ENCODE measurements around the gene CENPP.
"Not testable (repeated sequence)": the region's sequence is repeated elsewhere in the genome, so short reads cannot be mapped to it uniquely, and the experiment has no call there.

The CENPP gene

GRCh38 chr9:92405818-92406217 lies 80.1 kb downstream of the CENPP start:
- ChIA-PET POLR2A (ENCODE audit: low non-redundant PET) (no interaction called here), CTCF (interaction anchor here (0.7 kb wide), 1 partner anchor 19 kb away, joined by 4 read pairs; no protein-coding TSS in a partner anchor)
- H3K27ac ChIP-seq: no peak overlapping the region
- DNase-seq (ENCODE audit: low spot score): no peak
- TF ChIP-seq, protein P1, sequence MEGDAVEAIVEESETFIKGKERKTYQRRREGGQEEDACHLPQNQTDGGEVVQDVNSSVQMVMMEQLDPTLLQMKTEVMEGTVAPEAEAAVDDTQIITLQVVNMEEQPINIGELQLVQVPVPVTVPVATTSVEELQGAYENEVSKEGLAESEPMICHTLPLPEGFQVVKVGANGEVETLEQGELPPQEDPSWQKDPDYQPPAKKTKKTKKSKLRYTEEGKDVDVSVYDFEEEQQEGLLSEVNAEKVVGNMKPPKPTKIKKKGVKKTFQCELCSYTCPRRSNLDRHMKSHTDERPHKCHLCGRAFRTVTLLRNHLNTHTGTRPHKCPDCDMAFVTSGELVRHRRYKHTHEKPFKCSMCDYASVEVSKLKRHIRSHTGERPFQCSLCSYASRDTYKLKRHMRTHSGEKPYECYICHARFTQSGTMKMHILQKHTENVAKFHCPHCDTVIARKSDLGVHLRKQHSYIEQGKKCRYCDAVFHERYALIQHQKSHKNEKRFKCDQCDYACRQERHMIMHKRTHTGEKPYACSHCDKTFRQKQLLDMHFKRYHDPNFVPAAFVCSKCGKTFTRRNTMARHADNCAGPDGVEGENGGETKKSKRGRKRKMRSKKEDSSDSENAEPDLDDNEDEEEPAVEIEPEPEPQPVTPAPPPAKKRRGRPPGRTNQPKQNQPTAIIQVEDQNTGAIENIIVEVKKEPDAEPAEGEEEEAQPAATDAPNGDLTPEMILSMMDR (conservative IDR thresholded peaks at IDR 0.05; ENCODE audit: low read depth): no peak

- ChIA-PET CTCF (no interaction called here), POLR2A (ENCODE audit: low non-redundant PET) (no interaction called here)
- DNase-seq (ENCODE audit: low spot score): no peak
- TF ChIP-seq, protein P1 (conservative IDR thresholded peaks at IDR 0.05; ENCODE audit: low read depth): no peak
- H3K27ac ChIP-seq: no peak overlapping the region
Measured at GRCh38 chr9:92406477-92406876, 80.7 kb downstream of the CENPP start.

- TF ChIP-seq, protein P1 (conservative IDR thresholded peaks at IDR 0.05; ENCODE audit: low read depth): no peak
- CTCF ChIA-PET: interaction anchor here (0.8 kb wide), 1 partner anchor 82 kb away, joined by 4 read pairs; the partner anchor contains the start of gene CENPP
- DNase-seq (ENCODE audit: low spot score): no peak
- POLR2A ChIA-PET (ENCODE audit: low non-redundant PET): no interaction called here
- no peak overlapping the region for H3K27ac ChIP-seq
Measured at GRCh38 chr9:92407818-92408217, 82.1 kb downstream of the CENPP start.

DNA sequence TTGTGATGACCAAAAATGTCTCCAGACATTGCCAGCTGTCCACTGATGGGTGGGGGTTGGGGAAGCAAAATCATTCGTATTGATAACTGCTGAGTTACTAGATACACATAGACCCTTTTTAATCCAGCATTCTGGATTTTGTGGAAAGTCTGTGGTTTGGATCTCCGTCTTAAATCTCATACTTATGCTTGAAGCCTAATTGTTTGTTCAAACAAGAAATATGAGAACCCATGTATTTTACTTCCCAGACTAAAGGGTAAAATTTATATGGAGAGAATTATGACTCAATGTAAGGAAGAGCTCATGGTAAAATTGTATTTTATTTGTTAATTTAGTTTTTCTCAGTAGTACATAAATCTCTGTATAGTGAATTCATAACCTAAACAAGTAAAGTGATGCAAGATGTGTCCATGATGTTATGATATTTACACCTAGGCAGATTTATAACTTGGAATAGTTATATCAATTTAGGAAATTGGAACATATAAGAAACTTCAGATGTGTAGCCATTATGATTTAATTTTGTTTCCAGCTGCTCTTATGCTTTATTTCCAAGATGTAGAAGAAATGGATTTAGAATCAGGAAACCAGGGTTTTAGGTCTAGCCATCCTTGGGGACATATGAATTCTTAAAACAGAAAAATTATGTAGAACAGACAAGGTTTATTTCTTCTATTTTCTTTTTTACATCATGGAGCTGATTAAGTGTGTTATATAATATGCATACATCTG lies 83.2 kb downstream of the CENPP start:
- no peak overlapping the region for H3K27ac ChIP-seq
- TF ChIP-seq, protein P1 (conservative IDR thresholded peaks at IDR 0.05; ENCODE audit: low read depth): no peak
- CTCF ChIA-PET: no interaction called here
- POLR2A ChIA-PET (ENCODE audit: low non-redundant PET): no interaction called here
- DNase-seq (ENCODE audit: low spot score): no peak

GRCh38 chr9:92411157-92411556 lies 85.4 kb downstream of the CENPP start:
- POLR2A ChIA-PET (ENCODE audit: low non-redundant PET); DNase-seq (ENCODE audit: low spot score): not testable (repeated sequence)
- CTCF ChIA-PET: interaction anchor here (0.7 kb wide), 1 partner anchor 330 kb away, joined by 3 read pairs; no protein-coding TSS in a partner anchor

GRCh38 chr9:92414566-92414965 lies 88.8 kb downstream of the CENPP start:
- H3K27ac ChIP-seq: no peak overlapping the region
- CTCF ChIA-PET: no interaction called here
- POLR2A ChIA-PET (ENCODE audit: low non-redundant PET): no interaction called here
- TF ChIP-seq, protein P1 (conservative IDR thresholded peaks at IDR 0.05; ENCODE audit: low read depth): no peak
- DNase-seq (ENCODE audit: low spot score): no peak

More at GRCh38 chr9:92411157-92411556, 85.4 kb downstream of the CENPP start:
- H3K27ac ChIP-seq: 0 out of 2 replicates have a peak overlapping the region, but pooled peaks have one; percentile 10

GRCh38 chr9:92422611-92423338 lies 97.0 kb downstream of the CENPP start:
- no peak overlapping the region for H3K27ac ChIP-seq
- DNase-seq (ENCODE audit: low spot score): no peak
- CTCF ChIA-PET: no interaction called here
- POLR2A ChIA-PET (ENCODE audit: low non-redundant PET): no interaction called here
- TF ChIP-seq, protein P1 (conservative IDR thresholded peaks at IDR 0.05; ENCODE audit: low read depth): no peak
